HepG2 (cell line): ENCODE measurements around the gene CHMP6. TPM values are rescaled to one million over a fixed set of nuclear protein-coding genes. Genes with fewer than 3 reads are reported as not detected.

Source experiments
- CBX1 ChIP-seq: IDR thresholded peaks from one replicate; pipeline ENCODE4 v1.6.1; 2016; ENCODE audit warnings: antibody characterized with exemption, low read depth
- CCAR2 ChIP-seq: fragments of 200-400 bp; formaldehyde crosslinking; optimal IDR thresholded peaks from 2 replicates; pipeline ENCODE3; 2018; ENCODE audit warnings: low read depth, mild to moderate bottlenecking, low read length, moderate library complexity
- DR1 ChIP-seq: sonication (generic); formaldehyde crosslinking; IDR thresholded peaks from 2 replicates; pipeline ENCODE4 v1.8.0; 2021; ENCODE audit warnings: mild to moderate bottlenecking, missing genetic modification reagents, inconsistent platforms
- HIVEP1 ChIP-seq: sonication (generic); formaldehyde crosslinking; IDR thresholded peaks from 2 replicates; pipeline ENCODE4 v1.4.0; 2020; ENCODE audit warnings: mild to moderate bottlenecking, missing genetic modification reagents
- HOXA9 ChIP-seq: sonication (generic); formaldehyde crosslinking; IDR thresholded peaks from 2 replicates; pipeline ENCODE4 v1.8.1; 2022; ENCODE audit warnings: missing genetic modification reagents, mild to moderate bottlenecking, moderate library complexity, borderline replicate concordance
- IKZF4 ChIP-seq: sonication (generic); formaldehyde crosslinking; IDR thresholded peaks from 2 replicates; pipeline ENCODE4 v1.5.1; 2020; ENCODE audit warnings: borderline replicate concordance, mild to moderate bottlenecking, low read depth, missing genetic modification reagents; ENCODE audit errors: not compliant biosample characterization
- KLF15 ChIP-seq: sonication (generic); formaldehyde crosslinking; IDR thresholded peaks from 2 replicates; pipeline ENCODE4 v1.8.1; 2023; ENCODE audit warnings: borderline replicate concordance, mild to moderate bottlenecking, inconsistent platforms, missing genetic modification reagents, mixed read lengths
- MBD4 ChIP-seq: IDR thresholded peaks from 2 replicates; pipeline ENCODE4 v1.6.1; 2012; ENCODE audit warnings: low read length, inconsistent platforms, borderline replicate concordance
- MLLT10 ChIP-seq: sonication (generic); formaldehyde crosslinking; IDR thresholded peaks from 2 replicates; pipeline ENCODE4 v1.4.0; 2020; ENCODE audit warnings: missing genetic modification reagents
- MZF1 ChIP-seq: sonication (generic); formaldehyde crosslinking; IDR thresholded peaks from 2 replicates; pipeline ENCODE4 v1.8.1; 2023; ENCODE audit warnings: mild to moderate bottlenecking, missing genetic modification reagents, borderline replicate concordance
- NR2F2 ChIP-seq: IDR thresholded peaks from 2 replicates; pipeline ENCODE4 v1.6.1; 2012; ENCODE audit warnings: low read depth, inconsistent platforms, borderline replicate concordance
- PCBP2 ChIP-seq: fragments of 200-400 bp; formaldehyde crosslinking; optimal IDR thresholded peaks from 2 replicates; pipeline ENCODE3; 2018; ENCODE audit warnings: low read length, low read depth; ENCODE audit not compliant: poor library complexity, severe bottlenecking
- PHF20 ChIP-seq: sonication (generic); formaldehyde crosslinking; IDR thresholded peaks from 2 replicates; pipeline ENCODE4 v1.5.0; 2020; ENCODE audit warnings: mild to moderate bottlenecking, missing genetic modification reagents
- PHF5A ChIP-seq: IDR thresholded peaks from one replicate; pipeline ENCODE4 v1.6.1; 2018; ENCODE audit warnings: low read depth, missing genetic modification reagents; ENCODE audit not compliant: unreplicated experiment
- ZFP36 ChIP-seq: fragments of 150-350 bp; IDR thresholded peaks from 2 replicates; pipeline ENCODE4 v1.6.1; 2018; ENCODE audit warnings: borderline replicate concordance, low read length, low read depth; ENCODE audit not compliant: partially characterized antibody
- ZFX ChIP-seq: sonication (generic); formaldehyde crosslinking; IDR thresholded peaks from 2 replicates; pipeline ENCODE4 v1.4.0; 2020; ENCODE audit warnings: mild to moderate bottlenecking, low read depth, missing genetic modification reagents, moderate library complexity
- ZNF256 ChIP-seq: sonication (generic); formaldehyde crosslinking; conservative IDR thresholded peaks from 2 replicates; pipeline ENCODE4 v1.4.0; 2020; ENCODE audit warnings: missing genetic modification reagents
- ZNF260 ChIP-seq: sonication (generic); formaldehyde crosslinking; IDR thresholded peaks from 2 replicates; pipeline ENCODE4 v1.4.0; 2020; ENCODE audit warnings: missing genetic modification reagents, low read depth, mild to moderate bottlenecking, borderline replicate concordance
- ZNF337 ChIP-seq: sonication (generic); formaldehyde crosslinking; IDR thresholded peaks from 2 replicates; pipeline ENCODE4 v1.5.1; 2020; ENCODE audit warnings: missing genetic modification reagents, low read depth, mild to moderate bottlenecking, borderline replicate concordance
- ZNF33B ChIP-seq: sonication (generic); formaldehyde crosslinking; IDR thresholded peaks from 2 replicates; pipeline ENCODE4 v1.5.1; 2020; ENCODE audit warnings: mild to moderate bottlenecking, missing genetic modification reagents
- ZNF619 ChIP-seq: sonication (generic); formaldehyde crosslinking; IDR thresholded peaks from 2 replicates; pipeline ENCODE4 v1.4.0; 2020; ENCODE audit warnings: mild to moderate bottlenecking, missing genetic modification reagents
- ZNF672 ChIP-seq: sonication (generic); formaldehyde crosslinking; IDR thresholded peaks from 2 replicates; pipeline ENCODE4 v1.8.1; 2022; ENCODE audit warnings: missing genetic modification reagents
- ZNF713 ChIP-seq: sonication (generic); formaldehyde crosslinking; IDR thresholded peaks from 2 replicates; pipeline ENCODE4 v1.4.0; 2020; ENCODE audit warnings: mild to moderate bottlenecking, missing genetic modification reagents
- polyA plus RNA-seq, 8 experiments: library from polyadenylated mRNA; depleted of rRNA in 3 of 8; stranded (reverse) in 7 of 8; unstranded in 1 of 8; fragments of >200 nt; fragmentation: Illumina TruSeq in 4 of 8; extraction: Trizol in 4 of 8; gene quantifications; 2 replicates each; pipeline versions ENCODE4 v1.2.1 to v1.2.3, GENCODE V29; 2011 to 2016; ENCODE audit warnings: low read depth in 4 of 8, missing spikeins in 1 of 8, mixed read lengths in 1 of 8; ENCODE audit not compliant: insufficient read depth in 1 of 8
- total RNA-seq, 5 experiments: library from RNA; depleted of rRNA; stranded (reverse); fragments of >200 nt; fragmentation: Illumina TruSeq; extraction: Trizol; gene quantifications; 2 replicates each; pipeline ENCODE4 v1.2.3, GENCODE V29; 2016; ENCODE audit warnings: low read depth in 1 of 5
- TF ChIP-seq, protein P1 (sequence below): sonication (generic); formaldehyde crosslinking; IDR thresholded peaks from 2 replicates; pipeline ENCODE4 v1.5.0; 2020; ENCODE audit warnings: mild to moderate bottlenecking, missing genetic modification reagents
- TF ChIP-seq, protein P2 (sequence below): sonication (generic); formaldehyde crosslinking; IDR thresholded peaks from 2 replicates; pipeline ENCODE4 v1.8.0; 2023; ENCODE audit warnings: mild to moderate bottlenecking, missing genetic modification reagents
- TF ChIP-seq, protein P3 (sequence below): sonication (generic); formaldehyde crosslinking; IDR thresholded peaks from 2 replicates; pipeline ENCODE4 v1.4.0; 2020; ENCODE audit warnings: missing genetic modification reagents, mild to moderate bottlenecking, borderline replicate concordance

The CHMP6 gene
- total and polyA plus RNA-seq, 2 of the 13 experiments (the other 11 are each of a cell fraction or from before 2014, with no cell fraction given) = 11.1 to 24.2 TPM

DNA sequence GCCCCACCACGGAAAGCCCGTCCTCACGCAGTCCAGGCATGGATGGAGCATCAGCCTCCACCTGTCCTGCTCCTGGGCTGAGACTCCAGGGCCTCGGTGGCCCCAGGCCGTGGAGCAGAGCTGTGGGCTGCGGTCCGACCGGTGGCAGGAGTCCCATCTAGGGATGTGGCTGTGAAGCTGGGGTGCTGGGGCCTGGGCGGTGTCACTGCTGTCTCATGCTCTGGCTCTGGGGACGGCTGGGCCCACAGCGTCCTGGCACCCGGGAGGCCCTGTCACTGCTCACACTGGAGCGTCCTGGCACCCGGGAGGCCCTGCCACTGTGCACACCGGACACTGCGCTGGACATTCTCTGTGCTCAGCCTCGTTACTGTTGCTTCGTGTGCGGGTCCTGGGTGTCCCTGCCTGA, 51.7 kb downstream of the CHMP6 start (continued):
- no peak for TF ChIP-seq MZF1 (CRISPR knock-in tag)
- TF ChIP-seq, protein P1, sequence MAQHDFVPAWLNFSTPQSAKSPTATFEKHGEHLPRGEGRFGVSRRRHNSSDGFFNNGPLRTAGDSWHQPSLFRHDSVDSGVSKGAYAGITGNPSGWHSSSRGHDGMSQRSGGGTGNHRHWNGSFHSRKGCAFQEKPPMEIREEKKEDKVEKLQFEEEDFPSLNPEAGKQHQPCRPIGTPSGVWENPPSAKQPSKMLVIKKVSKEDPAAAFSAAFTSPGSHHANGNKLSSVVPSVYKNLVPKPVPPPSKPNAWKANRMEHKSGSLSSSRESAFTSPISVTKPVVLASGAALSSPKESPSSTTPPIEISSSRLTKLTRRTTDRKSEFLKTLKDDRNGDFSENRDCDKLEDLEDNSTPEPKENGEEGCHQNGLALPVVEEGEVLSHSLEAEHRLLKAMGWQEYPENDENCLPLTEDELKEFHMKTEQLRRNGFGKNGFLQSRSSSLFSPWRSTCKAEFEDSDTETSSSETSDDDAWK (CRISPR knock-in tag) = no peak
- TF ChIP-seq HOXA9 (CRISPR knock-in tag) = no peak
- TF ChIP-seq DR1 (CRISPR knock-in tag) = no peak
- peak; percentile 92 for TF ChIP-seq ZFX (CRISPR knock-in tag)
- TF ChIP-seq ZNF713 (CRISPR knock-in tag) = no peak
- no peak for TF ChIP-seq MBD4
- TF ChIP-seq ZNF619 = no peak
- no peak for TF ChIP-seq ZNF337 (CRISPR knock-in tag)
- TF ChIP-seq, protein P2, sequence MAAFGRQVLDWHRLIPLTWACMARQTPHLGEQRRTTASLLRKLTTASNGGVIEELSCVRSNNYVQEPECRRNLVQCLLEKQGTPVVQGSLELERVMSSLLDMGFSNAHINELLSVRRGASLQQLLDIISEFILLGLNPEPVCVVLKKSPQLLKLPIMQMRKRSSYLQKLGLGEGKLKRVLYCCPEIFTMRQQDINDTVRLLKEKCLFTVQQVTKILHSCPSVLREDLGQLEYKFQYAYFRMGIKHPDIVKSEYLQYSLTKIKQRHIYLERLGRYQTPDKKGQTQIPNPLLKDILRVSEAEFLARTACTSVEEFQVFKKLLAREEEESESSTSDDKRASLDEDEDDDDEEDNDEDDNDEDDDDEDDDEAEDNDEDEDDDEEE (CRISPR knock-in tag) = no peak
- TF ChIP-seq ZNF33B = peak; percentile 17; the same call in 1 of the 2 replicates
- no peak for TF ChIP-seq ZNF672 (CRISPR knock-in tag)
- no peak for TF ChIP-seq ZNF256 (CRISPR knock-in tag)
- no peak for TF ChIP-seq PHF20 (CRISPR knock-in tag)
- TF ChIP-seq HIVEP1 (CRISPR knock-in tag) = peak; percentile 74; the same call in 1 of the 2 replicates
- no peak for TF ChIP-seq ZFP36
- no peak for TF ChIP-seq KLF15 (CRISPR knock-in tag)
- TF ChIP-seq IKZF4 = peak; percentile 50
- no peak for TF ChIP-seq ZNF260 (CRISPR knock-in tag)
- TF ChIP-seq, protein P3, sequence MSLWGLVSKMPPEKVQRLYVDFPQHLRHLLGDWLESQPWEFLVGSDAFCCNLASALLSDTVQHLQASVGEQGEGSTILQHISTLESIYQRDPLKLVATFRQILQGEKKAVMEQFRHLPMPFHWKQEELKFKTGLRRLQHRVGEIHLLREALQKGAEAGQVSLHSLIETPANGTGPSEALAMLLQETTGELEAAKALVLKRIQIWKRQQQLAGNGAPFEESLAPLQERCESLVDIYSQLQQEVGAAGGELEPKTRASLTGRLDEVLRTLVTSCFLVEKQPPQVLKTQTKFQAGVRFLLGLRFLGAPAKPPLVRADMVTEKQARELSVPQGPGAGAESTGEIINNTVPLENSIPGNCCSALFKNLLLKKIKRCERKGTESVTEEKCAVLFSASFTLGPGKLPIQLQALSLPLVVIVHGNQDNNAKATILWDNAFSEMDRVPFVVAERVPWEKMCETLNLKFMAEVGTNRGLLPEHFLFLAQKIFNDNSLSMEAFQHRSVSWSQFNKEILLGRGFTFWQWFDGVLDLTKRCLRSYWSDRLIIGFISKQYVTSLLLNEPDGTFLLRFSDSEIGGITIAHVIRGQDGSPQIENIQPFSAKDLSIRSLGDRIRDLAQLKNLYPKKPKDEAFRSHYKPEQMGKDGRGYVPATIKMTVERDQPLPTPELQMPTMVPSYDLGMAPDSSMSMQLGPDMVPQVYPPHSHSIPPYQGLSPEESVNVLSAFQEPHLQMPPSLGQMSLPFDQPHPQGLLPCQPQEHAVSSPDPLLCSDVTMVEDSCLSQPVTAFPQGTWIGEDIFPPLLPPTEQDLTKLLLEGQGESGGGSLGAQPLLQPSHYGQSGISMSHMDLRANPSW = no peak
- TF ChIP-seq MLLT10 (CRISPR knock-in tag) = no peak
- TF ChIP-seq NR2F2 = no peak
- TF ChIP-seq CBX1 = no peak
- no peak for TF ChIP-seq PHF5A (CRISPR knock-in tag)
- TF ChIP-seq CCAR2 = no peak
- TF ChIP-seq PCBP2 = no peak
